ENCODE results near the gene ATP1A2.

DNA sequence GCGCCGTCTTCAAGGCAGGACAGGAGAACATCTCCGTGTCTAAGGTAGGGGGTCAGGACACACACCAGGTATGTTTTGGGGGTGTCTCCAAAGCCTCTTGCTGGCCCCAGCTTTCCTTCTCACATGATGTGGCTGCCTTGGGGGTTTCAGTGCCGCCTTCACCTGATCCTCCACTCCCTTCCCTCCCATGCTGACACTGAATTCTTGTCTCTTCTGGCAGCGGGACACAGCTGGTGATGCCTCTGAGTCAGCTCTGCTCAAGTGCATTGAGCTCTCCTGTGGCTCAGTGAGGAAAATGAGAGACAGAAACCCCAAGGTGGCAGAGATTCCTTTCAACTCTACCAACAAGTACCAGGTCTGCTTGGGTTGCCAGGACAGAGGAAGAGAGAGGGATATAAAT, 13.5 kb downstream of the ATP1A2 start:
- TF ChIP-seq CTCF (IDR thresholded peaks at IDR 0.05) (no peak), SIN3A (IDR thresholded peaks at IDR 0.05; ENCODE audit: borderline replicate concordance, insufficient read depth, low read depth, low read length) (no peak)

All from Panc1 (cell line).